NK-92 (cell line): ENCODE measurements around the gene DACH1.
"Not testable (repeated sequence)": the region's sequence is repeated elsewhere in the genome, so short reads cannot be mapped to it uniquely, and the experiment has no call there.

ENCODE experiments used
- DNase-seq: peaks from one replicate; lab custom pipeline; 2025; ENCODE audit not compliant: unreplicated experiment; lab: John Stamatoyannopoulos, UW

Gene DACH1

DNA sequence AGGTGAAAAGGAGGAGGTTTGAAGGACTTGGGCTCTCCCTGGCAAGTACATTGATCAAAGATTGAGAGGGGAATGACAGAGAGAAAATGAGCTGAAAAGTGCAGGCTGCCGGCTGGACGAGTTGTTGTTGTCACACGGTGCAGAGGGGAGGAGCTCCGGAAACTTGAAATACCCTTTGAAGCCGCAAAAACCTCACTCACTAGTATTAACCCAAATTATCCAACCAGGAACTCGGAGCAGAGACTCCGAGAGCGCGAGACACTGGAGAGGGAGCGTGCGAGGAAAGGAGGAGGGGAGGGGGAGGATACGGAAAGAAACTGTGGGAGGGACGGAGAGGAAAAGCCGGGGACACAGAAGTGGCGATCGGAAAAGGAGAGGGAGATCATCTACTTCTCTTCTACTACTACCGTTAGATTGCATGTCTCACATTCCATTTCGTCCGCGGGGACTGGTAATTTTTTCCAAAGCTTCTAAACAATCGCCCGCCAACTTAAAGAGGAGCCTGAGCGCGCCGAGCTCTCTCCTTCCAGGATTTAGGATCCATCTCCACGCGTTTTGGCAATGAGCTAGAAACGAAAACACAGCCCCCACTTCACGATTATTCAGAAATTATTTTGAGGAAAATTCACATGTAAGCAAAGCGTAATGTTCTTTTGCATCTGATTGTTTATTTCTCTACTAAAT, at the start of gene DACH1:
Gene DACH1 (minus strand): TSS at position 74 of the 684 bp plus-strand sequence.
- DNase-seq, result no peak

DNA sequence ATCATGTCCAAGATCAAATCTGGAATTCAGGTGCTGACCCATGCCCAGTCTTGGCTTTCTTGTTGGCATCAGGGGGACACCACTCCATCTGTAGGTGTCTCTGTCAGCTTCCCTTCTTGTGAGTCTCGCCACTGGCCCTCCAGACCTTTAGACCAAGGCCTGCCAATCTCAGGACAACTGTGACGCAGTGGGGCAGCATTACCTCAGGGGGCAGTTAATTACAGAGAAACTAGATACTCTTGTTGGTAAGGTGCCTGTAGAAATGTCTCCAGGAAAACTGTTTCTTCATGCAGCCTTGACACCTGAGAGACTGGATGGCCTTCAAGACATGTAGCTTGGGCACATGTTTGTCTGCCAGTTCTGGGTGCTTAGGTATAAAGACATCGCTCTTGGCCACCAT, 46.7 kb upstream of the DACH1 start:
- no peak for DNase-seq

- DNase-seq, result no peak
Observed at GRCh38 chr13:71912524-71912923, 45.5 kb upstream of the DACH1 start.

DNA sequence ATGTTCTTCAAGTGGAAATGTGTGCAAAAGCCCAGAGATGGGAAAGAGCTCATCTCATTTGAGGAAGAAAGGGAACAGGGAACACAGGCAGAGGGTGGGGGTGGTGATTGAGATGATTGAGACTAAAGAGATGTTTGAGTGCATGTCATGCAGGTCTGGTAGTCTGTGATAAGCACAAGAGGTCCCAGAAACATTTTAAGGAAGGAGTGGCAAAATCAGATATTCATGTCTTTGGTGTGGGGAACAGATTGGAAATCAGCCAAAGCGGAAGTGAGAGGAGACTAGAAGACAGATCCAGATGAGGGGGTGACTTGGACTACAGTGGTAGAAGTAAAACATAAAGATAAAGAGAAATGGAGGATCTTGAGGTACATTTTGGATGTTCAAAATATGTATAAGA, 39.4 kb upstream of the DACH1 start:
- DNase-seq, result no peak

DNA sequence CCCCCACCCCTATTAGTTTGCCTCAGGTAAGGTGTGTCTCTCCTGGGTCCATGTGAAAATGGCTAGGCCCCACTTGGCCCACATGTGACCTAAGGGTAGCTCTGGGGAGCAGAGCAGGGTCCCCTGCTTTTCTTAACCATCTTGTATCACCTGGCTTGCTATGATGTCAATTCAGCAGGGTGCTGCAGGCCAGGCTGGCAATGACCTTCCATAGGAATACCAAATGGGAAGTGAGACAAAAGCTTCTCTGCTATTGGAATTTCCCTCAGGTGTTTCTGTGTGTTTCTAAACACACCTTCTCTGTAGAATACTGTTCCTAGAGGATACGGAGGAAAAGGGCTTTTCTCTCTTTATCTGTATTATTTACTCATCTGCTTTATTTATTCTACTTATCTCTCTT, 35.7 kb upstream of the DACH1 start:
- no peak for DNase-seq

DNA sequence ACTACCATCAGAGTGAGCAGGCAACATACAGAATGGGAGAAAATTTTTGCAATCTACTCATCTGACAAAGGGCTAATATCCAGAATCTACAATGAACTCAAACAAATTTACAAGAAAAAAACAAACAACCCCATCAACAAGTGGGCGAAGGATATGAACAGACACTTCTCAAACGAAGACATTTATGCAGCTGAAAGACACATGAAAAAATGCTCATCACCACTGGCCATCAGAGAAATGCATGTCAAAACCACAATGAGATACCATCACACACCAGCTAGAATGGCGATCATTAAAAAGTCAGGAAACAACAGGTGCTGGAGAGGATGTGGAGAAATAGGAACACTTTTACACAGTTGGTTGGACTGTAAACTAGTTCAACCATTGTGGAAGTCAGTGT, 26.5 kb upstream of the DACH1 start:
- DNase-seq, result not testable (repeated sequence)

GRCh38 chr13:71886880-71887279, 19.9 kb upstream of the DACH1 start:
- DNase-seq, result no peak

DNA sequence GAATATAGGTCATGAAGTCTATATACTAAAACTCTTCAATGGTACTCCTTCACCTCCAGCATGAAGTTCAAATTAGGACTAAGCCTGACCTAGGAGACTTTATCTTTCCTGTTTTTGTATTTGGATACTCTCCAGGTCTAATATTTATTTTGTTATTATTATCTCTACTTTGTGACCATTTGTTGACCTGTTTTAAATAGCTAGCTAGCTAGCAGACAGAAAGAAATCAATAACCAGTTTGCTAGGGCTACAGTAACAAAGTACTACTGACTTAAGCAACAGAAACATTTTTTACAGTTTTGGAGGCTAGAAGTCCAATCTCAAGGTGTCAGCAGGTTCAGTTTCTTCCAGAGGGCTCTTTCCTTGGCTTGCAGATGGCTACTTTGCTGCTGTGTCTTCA, 15.1 kb upstream of the DACH1 start:
- DNase-seq, result no peak

- no peak for DNase-seq
Observed at GRCh38 chr13:71880753-71881541, 13.9 kb upstream of the DACH1 start.

- no peak for DNase-seq
Observed at GRCh38 chr13:71879808-71880344, 12.9 kb upstream of the DACH1 start.

GRCh38 chr13:71879129-71879535, 12.1 kb upstream of the DACH1 start:
- no peak for DNase-seq

DNA sequence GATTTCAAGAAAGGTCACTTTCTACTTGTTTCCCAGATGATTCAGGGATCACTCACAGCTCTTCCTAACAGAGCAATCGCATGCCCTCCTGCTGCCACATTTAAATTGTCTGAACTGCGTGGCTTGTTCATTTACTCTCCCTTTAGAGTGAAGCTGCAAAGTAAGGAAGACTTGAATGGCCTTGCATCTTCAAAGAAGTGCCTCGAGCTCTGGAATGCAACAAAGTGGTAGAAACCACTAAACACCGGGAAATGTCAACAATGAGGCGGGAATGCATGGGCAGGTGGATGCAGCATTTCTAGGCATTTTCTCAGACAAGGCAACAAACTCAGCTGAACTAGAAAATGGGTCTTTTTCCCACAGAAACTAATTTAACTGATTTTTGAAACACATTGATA, 10.3 kb upstream of the DACH1 start:
- no peak for DNase-seq

- no peak for DNase-seq
Observed at GRCh38 chr13:71876648-71877255, 9.7 kb upstream of the DACH1 start.

- no peak for DNase-seq
Observed at GRCh38 chr13:71875823-71876222, 8.8 kb upstream of the DACH1 start.

DNA sequence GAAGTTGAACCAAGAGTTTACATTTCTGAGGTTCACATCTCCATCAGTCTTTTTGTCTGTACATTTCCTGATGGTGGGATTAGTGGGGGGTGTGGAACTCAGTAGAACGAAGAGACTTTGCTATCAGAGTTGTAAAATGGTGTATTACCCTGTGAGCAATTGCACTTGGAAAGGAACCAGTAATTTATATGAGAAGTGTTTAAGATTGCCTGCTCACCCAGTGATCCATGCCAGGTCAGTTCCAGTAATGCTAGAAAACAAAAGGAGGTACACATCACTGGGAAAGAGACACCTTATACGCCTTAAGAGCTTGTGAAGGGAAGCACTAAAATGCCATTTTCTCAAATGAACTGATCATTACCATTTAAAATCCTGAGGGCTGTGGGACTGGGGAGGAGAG, 7.5 kb upstream of the DACH1 start:
- no peak for DNase-seq

DNA sequence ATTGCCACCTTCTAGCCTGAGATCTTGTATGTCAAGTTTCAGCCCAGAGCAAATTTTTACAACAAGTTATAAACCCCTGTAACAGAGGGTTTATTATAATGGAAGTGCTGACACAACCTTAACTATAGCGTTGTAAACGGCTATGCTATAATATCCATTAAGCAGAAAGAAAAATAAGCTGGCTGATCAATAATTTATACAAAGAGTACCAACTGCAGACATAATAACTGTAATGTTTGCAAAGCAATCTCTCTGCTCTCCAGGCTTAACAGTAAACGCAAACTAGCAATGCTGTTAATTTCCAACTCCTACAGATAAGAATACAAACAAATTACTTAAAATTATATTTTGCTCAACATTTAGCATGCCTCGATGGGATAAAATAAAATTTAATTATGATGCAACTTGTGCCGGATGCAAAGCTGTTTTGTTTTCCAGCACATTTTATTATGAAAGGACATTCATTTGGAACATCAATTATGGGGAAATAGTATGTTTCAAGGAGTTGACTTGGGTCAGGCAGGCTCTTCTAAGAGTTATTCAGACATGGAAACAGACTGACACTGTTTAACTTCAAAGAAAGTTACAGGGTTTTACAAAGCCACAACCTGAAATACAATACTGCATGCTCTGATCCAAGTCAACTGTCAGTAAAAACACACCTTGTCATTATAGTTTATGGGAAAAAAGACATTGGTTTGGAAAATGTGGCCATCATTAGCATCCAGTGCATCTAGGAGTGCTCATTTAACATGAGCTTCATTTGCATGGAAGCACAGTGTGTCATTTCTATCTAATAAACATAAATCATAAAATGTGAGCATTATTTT, 6.6 kb upstream of the DACH1 start:
- DNase-seq, result no peak

DNA sequence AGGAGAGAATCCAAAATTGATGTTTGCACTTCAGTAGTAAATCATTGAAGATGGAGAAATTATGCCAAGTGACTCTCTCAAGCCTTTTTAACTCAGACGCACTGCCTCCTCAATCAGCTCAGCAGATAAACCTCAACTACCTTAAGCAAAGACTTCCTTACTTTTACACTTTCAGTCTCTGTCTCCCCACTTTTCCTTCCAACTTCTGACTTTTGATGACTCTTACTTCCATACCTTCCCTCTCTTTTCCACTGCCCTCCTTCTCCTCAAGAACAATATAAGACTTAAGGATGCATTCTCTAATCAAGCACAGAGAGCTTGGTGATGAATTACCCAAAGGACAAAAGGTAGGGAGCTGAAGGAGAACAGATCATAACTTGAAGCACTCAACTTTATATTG, 4.8 kb upstream of the DACH1 start:
- DNase-seq, result no peak

DNA sequence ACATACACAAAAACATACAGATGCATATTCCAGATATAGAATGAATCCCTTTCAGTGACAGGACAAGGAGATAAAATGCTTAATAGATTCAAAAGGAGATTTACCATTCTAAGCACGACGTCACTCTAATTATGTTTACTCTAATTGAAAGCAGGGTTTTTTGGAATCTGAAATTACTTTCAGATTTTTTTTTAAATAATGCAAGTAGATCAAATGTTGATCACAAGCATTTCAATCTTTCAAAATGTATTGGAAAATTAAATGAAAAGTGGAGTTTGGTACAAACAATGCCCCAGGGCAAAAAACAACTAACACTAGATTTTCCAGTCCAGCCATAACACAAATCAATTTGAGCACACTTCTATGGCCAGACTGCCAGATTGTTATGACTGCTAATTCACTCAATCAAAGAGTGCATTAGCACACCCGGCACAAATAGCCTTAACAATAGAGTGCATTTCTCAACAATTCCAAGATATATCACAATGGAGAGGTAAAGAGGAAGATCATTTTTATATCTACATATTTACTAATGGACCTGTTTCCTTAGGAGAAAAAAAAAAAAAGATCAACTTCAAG, 4.3 kb upstream of the DACH1 start:
- no peak for DNase-seq

DNA sequence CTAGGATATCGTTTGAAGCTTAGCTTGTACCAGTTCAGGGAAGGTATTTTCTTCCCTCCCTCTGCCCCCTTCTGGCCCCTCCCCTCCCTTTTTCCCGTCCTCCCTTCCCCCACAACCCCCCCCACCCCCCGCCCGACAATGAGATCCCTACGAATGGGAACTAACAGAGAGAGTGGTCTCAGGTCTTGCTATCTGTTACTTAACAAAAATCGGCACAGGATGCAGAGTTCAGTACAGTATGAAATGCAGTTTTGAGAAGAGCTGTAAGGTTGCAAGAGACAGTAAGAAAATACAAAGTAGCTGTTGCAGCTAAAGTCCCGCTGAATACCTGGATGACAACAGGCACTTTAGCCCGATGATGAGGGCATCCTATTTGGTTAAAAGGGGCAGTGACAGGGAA, 3.1 kb upstream of the DACH1 start:
- no peak for DNase-seq

GRCh38 chr13:71869274-71869673, 2.3 kb upstream of the DACH1 start:
- no peak for DNase-seq
